ENCODE data around the gene CUX1.

Gene CUX1

GRCh38 chr7:101874028-101874427 lies 56.6 kb downstream of the CUX1 start:
- H3K4me1 ChIP-seq (ENCODE audit: control insufficient read depth in 1 of 2, insufficient read depth in 1 of 2, low read depth in 1 of 2, low read length in 1 of 2) = peaks cover 0 to 10% of the 10 kb centered on the region in 2 experiments
- TF ChIP-seq CTCF (IDR thresholded peaks at IDR 0.05) = no peak
- no peaks in the 10 kb centered on the region for H3K9me3 ChIP-seq
- H3K36me3 ChIP-seq = peaks cover 4% of the 10 kb centered on the region
- H3K4me3 ChIP-seq (ENCODE audit: low read depth in 1 of 2, low read length in 1 of 2) = no peak overlapping the region
- no peak overlapping the region for H3K27ac ChIP-seq
- no peaks in the 10 kb centered on the region for H3K27me3 ChIP-seq

GRCh38 chr7:101875283-101875846 lies 57.9 kb downstream of the CUX1 start:
- H3K4me3 ChIP-seq (ENCODE audit: low read depth in 1 of 2, low read length in 1 of 2) = no peak overlapping the region
- no peaks in the 10 kb centered on the region for H3K9me3 ChIP-seq
- H3K4me1 ChIP-seq (ENCODE audit: control insufficient read depth in 1 of 2, insufficient read depth in 1 of 2, low read depth in 1 of 2, low read length in 1 of 2) = peaks cover 0 to 12% of the 10 kb centered on the region in 2 experiments
- no peaks in the 10 kb centered on the region for H3K27me3 ChIP-seq
- H3K27ac ChIP-seq = no peak overlapping the region
- H3K36me3 ChIP-seq = peaks cover 4% of the 10 kb centered on the region
- TF ChIP-seq CTCF (IDR thresholded peaks at IDR 0.05) = no peak

GRCh38 chr7:101877882-101878591 lies 60.6 kb downstream of the CUX1 start:
- Histone ChIP-seq H3K4me1 (ENCODE audit: control insufficient read depth in 1 of 2, insufficient read depth in 1 of 2, low read depth in 1 of 2, low read length in 1 of 2) (peaks cover 11 to 17% of the 10 kb centered on the region in 2 experiments), H3K4me3 (ENCODE audit: low read depth in 1 of 2, low read length in 1 of 2) (no peak overlapping the region), H3K27me3 (no peaks in the 10 kb centered on the region), H3K27ac (no peak overlapping the region), H3K9me3 (no peaks in the 10 kb centered on the region), H3K36me3 (peaks cover 4% of the 10 kb centered on the region)
- TF ChIP-seq CTCF (IDR thresholded peaks at IDR 0.05) = no peak

GRCh38 chr7:101878938-101879337 lies 61.5 kb downstream of the CUX1 start:
- no peaks in the 10 kb centered on the region for H3K9me3 ChIP-seq
- TF ChIP-seq CTCF (IDR thresholded peaks at IDR 0.05) = no peak
- H3K4me1 ChIP-seq (ENCODE audit: control insufficient read depth in 1 of 2, insufficient read depth in 1 of 2, low read depth in 1 of 2, low read length in 1 of 2) = peaks cover 18 to 26% of the 10 kb centered on the region in 2 experiments
- no peak overlapping the region for H3K4me3 ChIP-seq (ENCODE audit: low read depth in 1 of 2, low read length in 1 of 2)
- H3K36me3 ChIP-seq = peaks cover 4% of the 10 kb centered on the region
- no peak overlapping the region for H3K27ac ChIP-seq
- H3K27me3 ChIP-seq = no peaks in the 10 kb centered on the region

GRCh38 chr7:101879565-101879964 lies 62.1 kb downstream of the CUX1 start:
- H3K9me3 ChIP-seq = no peaks in the 10 kb centered on the region
- no peak overlapping the region for H3K4me3 ChIP-seq (ENCODE audit: low read depth in 1 of 2, low read length in 1 of 2)
- TF ChIP-seq CTCF (IDR thresholded peaks at IDR 0.05) = no peak
- peaks cover 4% of the 10 kb centered on the region for H3K36me3 ChIP-seq
- no peak overlapping the region for H3K27ac ChIP-seq
- H3K4me1 ChIP-seq (ENCODE audit: control insufficient read depth in 1 of 2, insufficient read depth in 1 of 2, low read depth in 1 of 2, low read length in 1 of 2) = peaks cover 18 to 26% of the 10 kb centered on the region in 2 experiments
- H3K27me3 ChIP-seq = no peaks in the 10 kb centered on the region

Data from neutrophil (primary cell).